Lower leg skin (tissue), 3 donors: ENCODE data around the gene PCYT2.

Source experiments
- CTCF ChIP-seq, 3 donors: fragments of 450-650 bp; IDR thresholded peaks; one replicate each; pipeline ENCODE4 v1.5.1; 2016; ENCODE audit warnings: antibody characterized with exemption in 3 of 3, mild to moderate bottlenecking in 3 of 3, moderate library complexity in 2 of 3
- POLR2A ChIP-seq, 2 donors: fragments of 450-650 bp; IDR thresholded peaks; one replicate each; pipeline ENCODE4 v1.6.1; 2016 to 2017; ENCODE audit warnings: antibody characterized with exemption in 2 of 2, mild to moderate bottlenecking in 1 of 2, moderate library complexity in 1 of 2

GRCh38 chr17:81925860-81926450 is 14.8 kb upstream of the PCYT2 start:
- peak in 1 of 3 donors; percentile 8 for TF ChIP-seq CTCF (IDR thresholded peaks at IDR 0.05)
- no peak for TF ChIP-seq POLR2A (IDR thresholded peaks at IDR 0.05)
